Mucosa of rectum (tissue), 2 donors: ENCODE results near the gene CPNE4.

Source experiments
- H3K27ac ChIP-seq, 2 donors: one replicate each; pipeline ENCODE4 v1.7.0; 2013; ENCODE audit warnings: inconsistent platforms in 2 of 2, low read depth in 2 of 2, low read length in 2 of 2
- H3K27me3 ChIP-seq, 2 donors: one replicate each; pipeline ENCODE4 v1.7.0; 2013; ENCODE audit warnings: low read length in 2 of 2; ENCODE audit not compliant: control insufficient read depth in 2 of 2, insufficient read depth in 2 of 2
- H3K36me3 ChIP-seq, 2 donors: one replicate each; pipeline ENCODE4 v1.7.0; 2013; ENCODE audit warnings: low read length in 2 of 2; ENCODE audit not compliant: control insufficient read depth in 2 of 2, insufficient read depth in 2 of 2
- H3K4me1 ChIP-seq, 2 donors: one replicate each; pipeline ENCODE4 v1.7.0; 2013; ENCODE audit warnings: low read length in 2 of 2, mild to moderate bottlenecking in 1 of 2; ENCODE audit not compliant: control insufficient read depth in 2 of 2, insufficient read depth in 2 of 2
- H3K4me3 ChIP-seq, 2 donors: one replicate each; pipeline ENCODE4 v1.7.0; 2013; ENCODE audit warnings: low read length in 2 of 2
- H3K9ac ChIP-seq, 2 donors: one replicate each; pipeline ENCODE4 v1.7.0; 2013; ENCODE audit warnings: low read length in 2 of 2, low read depth in 1 of 2, mild to moderate bottlenecking in 1 of 2
- H3K9me3 ChIP-seq, 2 donors: one replicate each; pipeline ENCODE4 v1.7.0; 2013; ENCODE audit warnings: low read length in 2 of 2; ENCODE audit not compliant: control insufficient read depth in 2 of 2
- donor health status: healthy.
- donor health status: Normal muscosa, but diverticular disease.

Gene CPNE4

GRCh38 chr3:131756405-131756804 is 278.4 kb downstream of the CPNE4 start:
- Histone ChIP-seq H3K9me3 (no peaks in the 10 kb centered on the region), H3K27ac (no peak overlapping the region), H3K4me3 (no peak overlapping the region), H3K27me3 (no peaks in the 10 kb centered on the region), H3K9ac (no peak overlapping the region), H3K4me1 (no peaks in the 10 kb centered on the region), H3K36me3 (no peaks in the 10 kb centered on the region)

GRCh38 chr3:131755380-131755779 is 279.4 kb downstream of the CPNE4 start:
- no peaks in the 10 kb centered on the region for H3K4me1 ChIP-seq
- no peaks in the 10 kb centered on the region for H3K9me3 ChIP-seq
- no peaks in the 10 kb centered on the region for H3K36me3 ChIP-seq
- H3K9ac ChIP-seq = no peak overlapping the region
- no peaks in the 10 kb centered on the region for H3K27me3 ChIP-seq
- H3K27ac ChIP-seq = no peak overlapping the region
- no peak overlapping the region for H3K4me3 ChIP-seq

GRCh38 chr3:131750256-131750655 is 284.6 kb downstream of the CPNE4 start:
- H3K36me3 ChIP-seq = no peaks in the 10 kb centered on the region
- H3K9me3 ChIP-seq = no peaks in the 10 kb centered on the region
- no peak overlapping the region for H3K4me3 ChIP-seq
- no peaks in the 10 kb centered on the region for H3K27me3 ChIP-seq
- H3K27ac ChIP-seq = no peak overlapping the region
- no peak overlapping the region for H3K9ac ChIP-seq
- H3K4me1 ChIP-seq = no peaks in the 10 kb centered on the region

- Histone ChIP-seq H3K27ac (no peak overlapping the region), H3K9ac (no peak overlapping the region), H3K27me3 (no peaks in the 10 kb centered on the region), H3K9me3 (no peaks in the 10 kb centered on the region), H3K36me3 (no peaks in the 10 kb centered on the region), H3K4me1 (no peaks in the 10 kb centered on the region), H3K4me3 (no peak overlapping the region)
These were observed 285.0 kb downstream of the CPNE4 start for GRCh38 chr3:131749826-131750225.

- H3K27ac ChIP-seq = no peak overlapping the region
- H3K36me3 ChIP-seq = no peaks in the 10 kb centered on the region
- no peaks in the 10 kb centered on the region for H3K9me3 ChIP-seq
- no peak overlapping the region for H3K9ac ChIP-seq
- no peaks in the 10 kb centered on the region for H3K27me3 ChIP-seq
- no peak overlapping the region for H3K4me3 ChIP-seq
- no peaks in the 10 kb centered on the region for H3K4me1 ChIP-seq
These were observed 287.3 kb downstream of the CPNE4 start for GRCh38 chr3:131747466-131747865.

- H3K9me3 ChIP-seq = no peaks in the 10 kb centered on the region
- H3K27ac ChIP-seq = no peak overlapping the region
- no peaks in the 10 kb centered on the region for H3K36me3 ChIP-seq
- H3K27me3 ChIP-seq = no peaks in the 10 kb centered on the region
- no peaks in the 10 kb centered on the region for H3K4me1 ChIP-seq
- H3K9ac ChIP-seq = no peak overlapping the region
- H3K4me3 ChIP-seq = no peak overlapping the region
These were observed 290.0 kb downstream of the CPNE4 start for GRCh38 chr3:131744765-131745164.

GRCh38 chr3:131743126-131743525 is 291.7 kb downstream of the CPNE4 start:
- Histone ChIP-seq H3K36me3 (no peaks in the 10 kb centered on the region), H3K27me3 (no peaks in the 10 kb centered on the region), H3K4me1 (no peaks in the 10 kb centered on the region), H3K9ac (no peak overlapping the region), H3K4me3 (no peak overlapping the region), H3K27ac (no peak overlapping the region), H3K9me3 (no peaks in the 10 kb centered on the region)

GRCh38 chr3:131739211-131739610 is 295.6 kb downstream of the CPNE4 start:
- Histone ChIP-seq H3K9me3 (no peaks in the 10 kb centered on the region), H3K4me3 (no peak overlapping the region), H3K27ac (no peak overlapping the region), H3K9ac (no peak overlapping the region), H3K27me3 (no peaks in the 10 kb centered on the region), H3K36me3 (no peaks in the 10 kb centered on the region), H3K4me1 (no peaks in the 10 kb centered on the region)

GRCh38 chr3:131738095-131738494 is 296.7 kb downstream of the CPNE4 start:
- no peaks in the 10 kb centered on the region for H3K36me3 ChIP-seq
- H3K27me3 ChIP-seq = no peaks in the 10 kb centered on the region
- no peaks in the 10 kb centered on the region for H3K4me1 ChIP-seq
- H3K9ac ChIP-seq = no peak overlapping the region
- no peak overlapping the region for H3K27ac ChIP-seq
- H3K9me3 ChIP-seq = no peaks in the 10 kb centered on the region
- no peak overlapping the region for H3K4me3 ChIP-seq

GRCh38 chr3:131735544-131735943 is 299.3 kb downstream of the CPNE4 start:
- Histone ChIP-seq H3K36me3 (no peaks in the 10 kb centered on the region), H3K4me1 (no peaks in the 10 kb centered on the region), H3K27me3 (no peaks in the 10 kb centered on the region), H3K9me3 (no peaks in the 10 kb centered on the region), H3K27ac (no peak overlapping the region), H3K9ac (no peak overlapping the region), H3K4me3 (no peak overlapping the region)

GRCh38 chr3:131735116-131735515 is 299.7 kb downstream of the CPNE4 start:
- no peaks in the 10 kb centered on the region for H3K27me3 ChIP-seq
- no peak overlapping the region for H3K4me3 ChIP-seq
- no peaks in the 10 kb centered on the region for H3K4me1 ChIP-seq
- H3K9me3 ChIP-seq = no peaks in the 10 kb centered on the region
- no peaks in the 10 kb centered on the region for H3K36me3 ChIP-seq
- H3K9ac ChIP-seq = no peak overlapping the region
- no peak overlapping the region for H3K27ac ChIP-seq
